HG03196 (cell line): ENCODE results near the gene TNFRSF6B.

ENCODE experiments used
- ATAC-seq: cut with Tn5 transposase; IDR thresholded peaks from one replicate; pipeline ENCODE4 v1.9.1; 2021; ENCODE audit not compliant: unreplicated experiment

TNFRSF6B gene

DNA sequence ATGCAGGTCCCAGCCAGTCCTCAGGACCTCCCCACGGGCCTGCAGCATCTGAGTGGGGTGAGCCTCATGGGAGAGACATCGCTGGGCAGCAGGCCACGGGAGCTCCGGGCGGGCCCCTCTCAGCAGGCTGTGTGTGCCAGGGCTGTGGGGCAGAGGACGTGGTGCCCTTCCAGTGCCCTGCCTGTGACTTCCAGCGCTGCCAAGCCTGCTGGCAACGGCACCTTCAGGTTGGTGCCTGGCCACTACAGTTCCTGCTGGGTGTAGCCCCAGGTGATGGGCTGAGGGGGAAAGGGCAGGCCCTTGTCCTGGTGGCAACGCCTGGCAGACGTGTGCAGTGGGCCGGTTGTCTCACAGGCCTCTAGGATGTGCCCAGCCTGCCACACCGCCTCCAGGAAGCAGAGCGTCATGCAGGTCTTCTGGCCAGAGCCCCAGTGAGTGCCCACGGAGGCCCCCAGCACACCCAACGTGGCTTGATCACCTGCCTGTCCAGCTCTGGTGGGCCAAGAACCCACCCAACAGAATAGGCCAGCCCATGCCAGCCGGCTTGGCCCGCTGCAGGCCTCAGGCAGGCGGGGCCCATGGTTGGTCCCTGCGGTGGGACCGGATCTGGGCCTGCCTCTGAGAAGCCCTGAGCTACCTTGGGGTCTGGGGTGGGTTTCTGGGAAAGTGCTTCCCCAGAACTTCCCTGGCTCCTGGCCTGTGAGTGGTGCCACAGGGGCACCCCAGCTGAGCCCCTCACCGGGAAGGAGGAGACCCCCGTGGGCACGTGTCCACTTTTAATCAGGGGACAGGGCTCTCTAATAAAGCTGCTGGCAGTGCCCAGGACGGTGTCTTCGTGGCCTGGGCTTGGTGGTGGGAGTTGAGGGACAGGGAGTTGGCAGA lies 787 bp upstream of the TNFRSF6B start:
- no peak for ATAC-seq

DNA sequence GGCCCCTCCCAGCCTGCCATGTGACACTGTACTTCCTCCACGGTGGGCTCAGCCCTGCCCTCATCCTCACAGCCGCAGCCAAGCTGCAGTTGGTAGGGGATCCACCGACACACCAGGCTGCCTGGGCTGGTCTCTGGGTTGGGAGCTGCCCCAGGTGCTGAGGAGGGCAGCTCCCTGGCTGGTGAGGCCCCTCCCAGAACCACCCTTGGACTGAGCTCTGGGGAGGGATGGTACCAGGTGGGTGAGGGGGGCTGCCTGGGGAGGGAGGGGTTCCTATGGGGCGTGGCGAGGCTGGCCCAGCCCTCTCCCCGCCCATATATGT lies 185 bp upstream of the TNFRSF6B start:
- no peak for ATAC-seq

DNA sequence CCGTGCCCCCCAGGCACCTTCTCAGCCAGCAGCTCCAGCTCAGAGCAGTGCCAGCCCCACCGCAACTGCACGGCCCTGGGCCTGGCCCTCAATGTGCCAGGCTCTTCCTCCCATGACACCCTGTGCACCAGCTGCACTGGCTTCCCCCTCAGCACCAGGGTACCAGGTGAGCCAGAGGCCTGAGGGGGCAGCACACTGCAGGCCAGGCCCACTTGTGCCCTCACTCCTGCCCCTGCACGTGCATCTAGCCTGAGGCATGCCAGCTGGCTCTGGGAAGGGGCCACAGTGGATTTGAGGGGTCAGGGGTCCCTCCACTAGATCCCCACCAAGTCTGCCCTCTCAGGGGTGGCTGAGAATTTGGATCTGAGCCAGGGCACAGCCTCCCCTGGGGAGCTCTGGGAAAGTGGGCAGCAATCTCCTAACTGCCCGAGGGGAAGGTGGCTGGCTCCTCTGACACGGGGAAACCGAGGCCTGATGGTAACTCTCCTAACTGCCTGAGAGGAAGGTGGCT lies 960 bp downstream of the TNFRSF6B start:
- ATAC-seq = no peak

DNA sequence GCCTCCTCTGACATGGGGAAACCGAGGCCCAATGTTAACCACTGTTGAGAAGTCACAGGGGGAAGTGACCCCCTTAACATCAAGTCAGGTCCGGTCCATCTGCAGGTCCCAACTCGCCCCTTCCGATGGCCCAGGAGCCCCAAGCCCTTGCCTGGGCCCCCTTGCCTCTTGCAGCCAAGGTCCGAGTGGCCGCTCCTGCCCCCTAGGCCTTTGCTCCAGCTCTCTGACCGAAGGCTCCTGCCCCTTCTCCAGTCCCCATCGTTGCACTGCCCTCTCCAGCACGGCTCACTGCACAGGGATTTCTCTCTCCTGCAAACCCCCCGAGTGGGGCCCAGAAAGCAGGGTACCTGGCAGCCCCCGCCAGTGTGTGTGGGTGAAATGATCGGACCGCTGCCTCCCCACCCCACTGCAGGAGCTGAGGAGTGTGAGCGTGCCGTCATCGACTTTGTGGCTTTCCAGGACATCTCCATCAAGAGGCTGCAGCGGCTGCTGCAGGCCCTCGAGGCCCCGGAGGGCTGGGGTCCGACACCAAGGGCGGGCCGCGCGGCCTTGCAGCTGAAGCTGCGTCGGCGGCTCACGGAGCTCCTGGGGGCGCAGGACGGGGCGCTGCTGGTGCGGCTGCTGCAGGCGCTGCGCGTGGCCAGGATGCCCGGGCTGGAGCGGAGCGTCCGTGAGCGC lies 1.6 kb downstream of the TNFRSF6B start:
- no peak for ATAC-seq

DNA sequence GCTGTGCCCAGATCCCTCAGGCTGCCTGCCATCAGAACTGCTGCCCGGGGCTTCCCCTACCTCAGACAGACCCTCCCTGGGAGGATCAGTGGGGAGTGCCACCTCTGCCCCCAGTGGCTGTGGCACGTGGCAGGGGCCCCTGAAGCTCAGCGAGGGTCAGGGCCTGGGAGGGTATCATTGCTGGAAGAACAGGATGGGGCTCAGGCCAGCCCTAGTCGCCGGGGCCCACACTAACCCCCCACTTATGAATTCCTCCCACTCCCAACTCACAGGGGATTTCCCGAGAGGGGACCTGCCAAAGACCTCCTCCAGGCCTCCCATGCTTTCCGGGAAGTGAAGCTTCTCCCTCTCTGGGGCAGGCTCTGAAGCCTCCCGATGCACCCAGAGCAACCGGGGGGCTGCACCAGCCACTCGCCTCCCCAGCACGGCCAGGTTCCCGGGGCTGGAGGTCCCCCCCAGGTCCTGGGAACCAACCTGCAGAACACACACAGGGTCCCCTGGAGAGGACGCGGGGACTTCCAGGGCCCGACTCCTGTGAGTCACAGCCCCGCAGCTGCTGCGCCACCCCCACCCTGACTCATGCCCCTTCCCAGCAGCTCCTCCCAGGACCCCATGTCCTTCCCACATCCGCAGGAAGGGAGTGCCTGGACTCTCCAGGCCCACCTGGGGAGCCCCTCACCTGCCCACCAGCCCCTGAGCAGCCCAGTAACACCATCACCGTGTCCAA lies 2.5 kb downstream of the TNFRSF6B start:
- no peak for ATAC-seq

DNA sequence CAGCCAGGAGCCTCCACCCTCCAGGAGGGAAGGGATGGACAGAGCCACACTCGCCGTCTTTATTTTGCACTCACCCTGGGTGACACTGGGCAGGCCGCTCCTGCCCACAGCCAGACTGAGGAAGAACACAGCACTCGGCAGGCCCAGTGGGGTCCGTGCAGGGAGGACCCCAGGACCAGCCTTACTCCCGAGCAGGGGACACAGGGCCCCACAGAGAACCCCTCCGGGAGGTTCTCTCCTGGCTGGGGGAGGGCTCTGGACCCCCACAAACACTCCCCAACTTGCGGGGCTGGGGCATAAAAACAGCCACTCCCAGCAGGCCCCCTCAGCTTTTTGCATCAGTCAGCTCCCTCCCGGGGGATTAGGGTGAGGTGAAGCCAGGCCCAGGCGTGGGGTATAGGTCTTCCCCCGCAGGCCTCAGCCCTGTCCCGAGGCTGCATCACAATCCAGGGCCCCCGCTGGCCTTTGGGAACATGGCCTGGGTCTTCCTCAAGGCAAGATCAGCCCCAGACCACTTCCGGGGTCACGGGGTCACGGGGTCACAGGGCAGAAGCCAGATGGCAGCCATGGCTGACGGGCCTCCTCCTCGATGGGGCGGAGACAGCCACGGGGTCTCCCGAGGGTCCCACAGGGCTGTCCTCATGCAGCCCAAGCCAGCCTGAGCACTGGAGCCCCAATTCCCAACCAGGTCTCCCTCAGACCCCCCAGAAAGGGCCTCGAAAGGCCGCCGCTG lies 3.2 kb downstream of the TNFRSF6B start:
- ATAC-seq = no peak

DNA sequence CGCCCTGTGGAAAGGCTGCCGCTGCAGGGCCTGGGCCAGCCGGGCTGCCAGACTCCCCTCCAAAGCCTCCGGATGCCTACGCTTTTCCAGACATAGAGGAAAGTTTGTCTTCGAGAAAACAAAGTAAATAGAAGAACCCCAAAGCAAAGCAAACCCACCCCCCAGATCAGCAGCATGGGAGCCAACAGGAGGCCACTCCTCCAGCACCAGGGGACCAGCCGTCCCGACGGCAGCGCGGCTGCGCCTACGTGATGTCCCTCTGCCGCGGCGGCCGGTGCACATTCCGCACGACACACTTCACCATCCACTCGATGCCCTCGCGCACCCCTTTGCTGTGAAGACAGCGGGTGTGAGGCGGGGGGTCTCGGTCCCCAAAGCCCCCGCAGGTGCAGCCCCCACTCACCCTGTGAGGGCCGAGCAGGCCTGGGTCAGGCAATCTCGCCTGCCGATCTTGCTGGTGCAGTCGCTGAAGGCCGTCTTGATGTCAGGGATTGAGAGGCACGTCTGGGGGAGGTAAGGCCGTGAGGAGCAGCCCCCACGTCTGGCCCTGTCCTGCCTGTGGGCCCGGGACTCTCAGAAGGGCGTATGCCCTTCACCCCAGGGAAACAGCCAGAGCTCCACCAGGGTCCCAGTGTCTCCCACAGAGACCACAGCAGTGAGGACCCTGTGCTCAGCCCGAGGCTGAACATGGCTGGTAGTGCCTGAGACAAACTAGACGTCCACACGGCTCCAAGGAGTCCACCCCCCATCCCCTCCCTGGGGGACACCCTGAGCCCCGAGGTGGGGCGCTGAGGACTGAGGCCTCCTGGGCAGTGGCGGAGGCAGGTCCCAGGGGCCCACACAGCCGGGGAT lies 4.0 kb downstream of the TNFRSF6B start:
- ATAC-seq = no peak

DNA sequence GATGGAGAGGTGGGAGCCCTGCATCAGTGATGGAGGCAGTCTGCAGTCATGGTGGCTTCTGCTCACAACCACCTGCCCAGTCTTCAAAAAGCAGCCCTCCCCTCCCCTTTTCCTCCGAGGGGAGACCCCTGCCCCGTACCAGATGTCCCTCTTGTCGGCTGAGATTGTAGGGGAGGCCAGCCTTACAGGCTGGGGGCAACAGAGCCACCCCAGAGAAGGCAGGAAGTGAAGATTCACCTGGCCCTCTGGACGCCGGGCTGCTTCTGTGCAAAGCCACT lies 4.5 kb downstream of the TNFRSF6B start:
- ATAC-seq = no peak

DNA sequence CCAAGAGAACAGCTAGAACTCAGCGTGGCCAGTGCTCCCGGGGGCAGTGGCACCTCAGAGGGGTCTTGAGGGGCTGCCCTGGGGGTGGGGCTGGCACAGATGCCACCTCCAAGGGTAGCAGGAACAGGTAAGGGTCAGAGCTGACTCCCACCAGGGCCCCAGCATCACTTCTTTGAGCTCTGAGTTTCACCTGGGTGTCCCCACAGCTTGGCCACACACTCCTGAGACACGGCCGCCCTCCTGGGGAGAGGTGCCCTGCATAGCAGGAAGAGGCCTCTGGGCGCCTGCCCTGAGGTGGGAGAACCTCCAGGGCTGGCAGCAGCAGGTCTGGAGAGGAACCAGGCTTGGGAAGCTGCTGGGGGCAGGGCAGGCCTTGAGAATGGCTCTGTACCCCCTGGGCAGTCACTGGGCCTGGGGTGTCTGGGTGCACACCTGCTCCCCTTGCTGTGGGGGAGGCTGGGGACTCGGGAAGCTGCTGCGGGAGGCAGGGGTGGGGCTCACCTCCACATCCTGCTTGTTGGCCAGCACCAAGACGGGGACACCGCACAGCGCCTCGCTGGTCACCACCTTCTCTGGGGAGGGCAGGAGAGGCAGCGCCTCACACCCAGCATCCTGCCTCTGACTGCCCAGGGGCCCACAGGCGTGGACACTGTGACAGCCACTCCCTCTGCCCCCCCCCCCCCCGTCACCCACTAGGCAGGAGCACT lies 5.0 kb downstream of the TNFRSF6B start:
- ATAC-seq = no peak

DNA sequence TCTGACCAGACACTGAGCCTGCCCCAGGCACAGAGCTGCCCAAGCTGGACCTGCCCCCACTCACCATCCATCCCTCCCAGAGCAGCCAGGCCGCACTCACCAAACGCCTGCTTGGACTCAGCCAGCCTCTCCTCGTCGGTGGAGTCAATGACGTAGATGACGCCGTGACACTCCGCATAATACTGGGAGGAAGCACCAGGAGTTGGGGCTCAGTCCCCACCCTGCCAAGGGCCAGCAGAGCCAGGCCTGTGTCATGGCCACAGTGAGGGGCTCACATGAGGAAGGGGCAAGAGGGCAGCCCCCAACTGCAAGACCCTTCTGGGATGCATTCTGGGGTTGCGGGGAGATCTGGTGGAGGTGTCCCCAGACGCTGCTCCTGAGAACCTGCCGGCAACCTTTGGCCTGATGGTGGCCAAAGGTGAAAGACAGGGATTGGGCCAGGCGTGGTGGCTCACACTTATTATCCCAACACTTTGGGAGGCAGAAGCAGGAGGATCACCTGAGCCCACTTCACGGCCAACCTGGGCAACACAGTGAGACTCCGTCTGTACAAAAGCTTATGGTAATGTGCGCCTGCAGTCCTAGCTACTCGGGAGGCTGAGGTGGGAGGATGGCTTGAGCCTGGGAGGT lies 5.7 kb downstream of the TNFRSF6B start:
- ATAC-seq = no peak

DNA sequence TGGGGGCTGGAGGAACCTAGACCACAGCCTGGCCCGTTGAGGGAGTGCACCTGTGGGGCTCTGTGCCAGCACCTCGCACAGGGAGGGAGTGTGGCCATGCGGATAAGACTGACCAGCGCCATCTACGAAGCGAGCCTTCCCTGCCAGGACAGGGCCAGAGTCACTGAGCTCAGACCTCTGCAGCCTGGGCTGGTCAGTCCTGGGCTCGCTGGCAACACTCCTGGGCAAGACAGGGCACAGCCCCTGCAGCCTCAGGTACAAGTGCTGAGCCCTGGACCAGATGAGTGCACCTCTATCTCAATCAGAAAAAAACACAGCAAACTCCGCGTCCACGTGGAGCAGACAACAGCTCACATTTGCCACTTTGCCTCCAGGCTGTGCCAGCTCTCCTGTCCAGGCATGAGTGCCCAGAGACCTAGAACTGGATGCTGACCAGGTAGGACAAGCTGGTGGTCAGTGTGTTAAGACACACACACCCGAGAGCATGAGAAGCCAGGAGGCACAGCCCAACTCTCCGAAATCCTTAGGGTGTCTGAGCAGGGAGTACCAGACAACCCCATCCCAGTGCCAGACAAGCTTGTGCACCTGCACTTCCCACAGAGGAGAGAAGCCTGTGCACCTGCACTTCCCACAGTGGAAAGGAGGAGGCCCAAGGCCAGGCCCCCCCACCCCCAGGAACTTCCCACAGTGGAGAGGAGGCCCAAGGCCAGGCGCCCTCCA lies 6.5 kb downstream of the TNFRSF6B start:
- ATAC-seq = no peak

DNA sequence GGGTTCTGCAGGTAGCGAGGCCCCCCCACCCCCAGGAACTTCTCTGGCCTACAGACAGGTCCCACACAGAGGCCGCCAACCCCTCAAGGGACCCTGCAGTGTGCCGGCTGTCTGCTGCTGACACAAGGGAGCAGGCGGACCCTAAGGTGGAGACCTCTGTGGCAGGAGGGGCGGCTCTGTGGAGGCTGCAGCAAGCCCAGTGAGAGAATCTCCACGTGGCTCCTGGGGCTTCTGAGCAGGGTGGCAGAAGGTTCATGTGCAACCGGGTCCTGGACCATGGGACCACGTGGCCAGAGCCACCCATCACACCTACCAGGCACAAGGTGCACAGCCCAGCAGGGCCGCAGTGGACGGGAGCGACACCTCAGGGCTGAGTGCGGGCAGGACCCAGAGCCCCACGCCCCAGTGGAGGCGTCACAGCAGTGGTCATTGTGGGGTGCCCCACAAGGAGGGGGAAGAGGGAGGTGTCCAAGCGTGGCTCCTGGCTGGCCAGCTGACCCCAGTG lies 7.1 kb downstream of the TNFRSF6B start:
- no peak for ATAC-seq

DNA sequence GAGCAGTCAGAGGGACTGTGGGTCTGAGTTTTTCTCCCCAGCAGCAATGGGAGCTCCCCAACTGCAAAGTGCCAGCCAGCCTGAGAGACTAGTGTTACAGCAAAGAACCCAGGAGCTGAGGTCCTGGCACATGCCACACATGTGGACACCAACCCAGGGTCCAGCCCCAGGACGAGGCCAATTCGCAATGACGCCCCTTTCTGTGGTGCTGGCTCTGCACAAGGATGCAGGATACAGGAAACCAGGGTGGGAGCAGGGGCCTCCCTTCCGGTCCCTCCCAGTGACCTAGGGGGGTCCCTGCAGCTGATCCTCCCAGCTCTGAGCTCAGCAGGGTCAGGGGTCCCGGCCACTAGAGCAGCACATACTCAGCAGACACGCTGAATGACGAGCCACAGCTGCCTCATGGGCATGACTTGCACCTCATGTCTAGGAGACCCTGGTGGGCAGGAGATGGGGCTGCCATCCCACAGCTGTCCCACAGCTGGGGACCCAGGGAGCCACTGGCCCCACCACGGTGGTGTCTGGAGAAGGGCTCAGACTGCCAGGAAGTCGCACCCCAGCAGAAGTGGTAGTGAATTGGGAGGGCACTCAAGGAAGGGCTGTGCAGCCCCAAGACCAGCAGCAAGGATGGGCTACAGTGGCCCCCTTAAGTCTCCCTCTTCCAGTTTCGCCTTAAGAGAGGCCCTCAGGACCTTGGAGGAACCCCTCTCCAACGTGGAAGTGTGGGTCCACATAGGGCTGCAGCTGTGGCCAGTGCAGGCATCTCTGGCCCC lies 7.7 kb downstream of the TNFRSF6B start:
- no peak for ATAC-seq

DNA sequence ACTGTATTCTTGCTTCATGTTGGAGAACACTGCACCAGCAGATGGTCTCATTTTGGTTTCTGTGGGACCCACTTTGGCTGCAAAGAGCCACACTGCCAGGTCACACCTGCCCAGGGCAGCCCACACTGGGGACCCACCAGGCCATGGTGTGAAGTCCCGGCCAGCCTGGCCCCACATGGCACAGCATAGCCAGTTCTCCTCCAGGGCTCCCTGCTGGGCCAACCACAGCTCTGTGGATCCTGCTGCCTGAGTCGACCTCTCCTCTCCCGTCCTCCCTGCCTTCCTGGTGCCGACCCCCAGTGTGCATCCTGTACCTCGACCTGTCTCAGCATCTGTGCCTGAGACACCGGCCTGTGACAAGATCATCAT lies 8.3 kb downstream of the TNFRSF6B start:
- no peak for ATAC-seq

DNA sequence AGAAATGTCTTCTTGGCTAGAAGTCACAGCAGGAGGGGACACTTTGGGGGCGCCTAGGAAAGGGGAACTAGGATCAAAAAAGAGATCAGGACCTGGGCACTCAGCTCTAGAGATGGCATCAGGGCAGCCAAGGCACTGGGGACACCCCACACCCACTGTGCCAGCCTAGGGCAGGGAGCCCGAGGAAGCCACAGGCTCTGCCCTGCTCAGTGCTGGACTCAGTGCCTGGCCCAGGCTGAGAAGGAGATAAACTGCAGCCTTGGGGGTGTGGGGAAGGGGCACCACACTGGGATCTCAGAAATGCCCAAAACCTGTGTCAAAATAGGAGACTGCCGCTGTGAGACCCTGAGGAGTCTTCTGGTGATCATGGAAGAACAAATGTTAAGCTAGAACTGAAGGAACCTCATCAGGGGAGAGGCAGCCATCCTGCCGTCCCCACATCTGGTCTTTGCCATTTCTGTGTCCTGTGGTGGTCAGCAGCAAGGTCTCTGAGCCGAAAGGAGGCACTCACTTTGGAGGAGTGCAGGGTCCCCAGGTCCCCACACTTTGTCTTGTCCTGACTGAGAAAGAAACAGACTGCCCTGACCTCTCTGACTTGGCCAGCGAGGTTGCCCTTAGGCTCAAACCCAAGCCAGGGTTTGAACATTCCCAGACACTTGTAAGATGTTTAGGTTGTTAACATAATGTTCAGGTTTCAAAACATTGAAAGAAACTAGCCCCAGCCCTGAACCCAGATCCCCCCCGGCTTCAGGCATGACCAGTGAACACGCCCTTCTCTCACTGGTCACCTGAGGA lies 9.0 kb downstream of the TNFRSF6B start:
- no peak for ATAC-seq

DNA sequence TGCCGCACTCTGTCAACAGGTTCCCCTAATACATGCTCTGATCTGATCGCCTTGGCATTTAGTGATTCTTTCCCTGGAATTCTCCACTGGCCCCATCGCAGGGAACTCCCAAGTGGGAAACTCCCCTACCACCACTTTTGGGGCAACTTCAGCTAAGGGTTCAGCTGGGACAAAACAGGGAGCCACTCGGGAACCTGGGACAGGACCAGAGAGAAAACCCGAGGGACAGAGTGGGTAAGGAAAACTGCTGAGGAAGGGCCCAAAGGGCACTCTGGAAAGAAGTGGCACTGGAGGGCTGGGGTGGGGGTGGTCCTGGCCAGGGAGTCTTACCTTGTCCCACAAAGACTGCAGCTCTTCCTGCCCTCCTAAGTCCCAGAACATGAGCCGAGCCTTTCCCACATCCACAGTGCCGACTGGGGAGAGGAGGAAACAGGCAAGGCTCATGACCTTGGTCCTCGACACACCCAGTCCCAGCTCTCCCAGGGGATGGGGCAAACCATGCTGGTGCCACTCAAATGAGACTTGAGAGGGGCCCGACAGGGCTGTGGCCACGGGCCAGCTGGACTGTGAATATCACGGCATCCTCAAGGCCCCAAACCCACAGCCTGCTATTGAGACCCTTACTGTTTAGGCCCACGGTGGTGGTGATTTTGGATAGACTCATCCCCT lies 9.7 kb downstream of the TNFRSF6B start:
- no peak for ATAC-seq
